Dermis microvascular lymphatic vessel endothelial cell (primary cell): ENCODE measurements around the gene ADCY4. TPM values are rescaled to one million over a fixed set of nuclear protein-coding genes. Genes with fewer than 3 reads are reported as not detected.
"Not testable (repeated sequence)": the region's sequence is repeated elsewhere in the genome, so short reads cannot be mapped to it uniquely, and the experiment has no call there.

ENCODE experiments used
- DNase-seq, 2 donors: peaks; one replicate each; pipeline versions ENCODE4 v3.0.0 to v3.0.0-alpha.2; 2010; ENCODE audit warnings: low read depth in 2 of 2
- total RNA-seq: library from RNA; depleted of rRNA; stranded (reverse); fragments of >200 nt; gene quantifications from 2 replicates; pipeline ENCODE4 v1.2.1, GENCODE V29; 2014

ADCY4 gene
- total RNA-seq, 1 donor from 2014 or later, result 29.3 TPM

GRCh38 chr14:24366721-24367513, 32.0 kb upstream of the ADCY4 start:
- peak; percentile 7 to 88 for DNase-seq

- DNase-seq, result no peak
Observed at GRCh38 chr14:24366413-24366720, 31.5 kb upstream of the ADCY4 start.

GRCh38 chr14:24365600-24366412, 30.9 kb upstream of the ADCY4 start:
- peak; percentile 86 to 97 for DNase-seq

- no peak for DNase-seq
Observed at GRCh38 chr14:24364841-24365240, 30.0 kb upstream of the ADCY4 start.

GRCh38 chr14:24363401-24363800, 28.5 kb upstream of the ADCY4 start:
- DNase-seq, result no peak

GRCh38 chr14:24362241-24362960, 27.5 kb upstream of the ADCY4 start:
- DNase-seq, result no peak

- DNase-seq, result no peak
Observed at GRCh38 chr14:24361326-24361725, 26.5 kb upstream of the ADCY4 start.

GRCh38 chr14:24360281-24360680, 25.4 kb upstream of the ADCY4 start:
- no peak for DNase-seq

GRCh38 chr14:24356208-24356607, 21.3 kb upstream of the ADCY4 start:
- no peak for DNase-seq

- DNase-seq, result no peak
Observed at GRCh38 chr14:24355009-24355408, 20.1 kb upstream of the ADCY4 start.

- DNase-seq, result not testable (repeated sequence)
Observed at GRCh38 chr14:24354482-24354825, 19.6 kb upstream of the ADCY4 start.

- no peak for DNase-seq
Observed at GRCh38 chr14:24353559-24354481, 18.9 kb upstream of the ADCY4 start.

GRCh38 chr14:24351517-24351916, 16.6 kb upstream of the ADCY4 start:
- no peak for DNase-seq

- no peak for DNase-seq
Observed at GRCh38 chr14:24349742-24350141, 14.9 kb upstream of the ADCY4 start.

GRCh38 chr14:24348186-24348585, 13.3 kb upstream of the ADCY4 start:
- DNase-seq, result no peak

- no peak for DNase-seq
Observed at GRCh38 chr14:24347134-24347533, 12.3 kb upstream of the ADCY4 start.

- DNase-seq, result no peak
Observed at GRCh38 chr14:24343795-24344660, 9.2 kb upstream of the ADCY4 start.

- DNase-seq, result no peak
Observed at GRCh38 chr14:24342889-24343288, 8.0 kb upstream of the ADCY4 start.

GRCh38 chr14:24340606-24341005, 5.7 kb upstream of the ADCY4 start:
- DNase-seq, result no peak
